ENCODE data around the gene BICDL2. TPM values are rescaled to one million over a fixed set of nuclear protein-coding genes. Genes with fewer than 3 reads are reported as not detected.

BICDL2 gene
- total RNA-seq, 1 donor from 2014 or later, result not detected

DNA sequence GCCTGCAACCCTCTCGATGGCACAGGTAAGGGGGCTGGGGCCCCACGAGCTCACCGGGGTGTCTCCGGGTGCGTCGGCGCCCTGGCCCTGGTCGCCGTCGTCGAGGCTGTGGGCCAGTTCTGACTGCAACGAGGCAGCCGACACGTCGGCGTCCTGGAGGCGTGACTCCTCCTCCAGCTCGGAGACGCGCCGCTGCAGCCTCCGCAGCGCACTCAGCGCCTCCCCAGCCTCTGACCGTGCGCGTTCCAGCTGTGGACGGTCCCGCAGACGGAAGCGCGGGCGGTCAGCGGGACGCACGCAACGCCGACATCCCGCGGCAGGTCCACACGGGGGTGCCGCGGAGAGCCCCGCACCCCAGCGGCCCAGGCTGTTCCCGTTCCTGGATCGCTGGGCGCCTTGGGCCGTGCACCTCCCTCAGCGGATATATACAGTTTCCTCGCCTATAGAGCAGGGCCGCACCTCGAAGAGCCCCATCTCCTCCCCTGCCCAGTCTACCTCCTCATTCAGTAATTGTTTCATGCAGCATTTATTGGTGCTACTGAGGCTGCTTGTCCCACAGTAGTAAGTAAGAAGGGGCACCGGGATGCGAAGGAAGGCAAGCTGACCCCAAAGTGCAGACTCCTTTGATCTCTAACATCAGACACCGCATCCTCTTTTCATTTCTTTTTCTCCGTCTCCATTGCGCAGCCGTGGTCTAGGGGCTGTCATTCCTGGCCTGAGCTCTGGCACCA lies 7.1 kb downstream of the BICDL2 start:
- DNase-seq (no peak), ATAC-seq (ENCODE audit: poor library complexity) (no peak)
- intact Hi-C loops (cut with DNase I), result no loop called here

GRCh38 chr16:3028716-3029319 lies 7.9 kb downstream of the BICDL2 start:
- intact Hi-C loops (cut with DNase I), result no loop called here
- ATAC-seq (ENCODE audit: poor library complexity) (no peak), DNase-seq (no peak)

- peak; percentile 89 for DNase-seq
- intact Hi-C loops (cut with DNase I), result no loop called here
- peak; percentile 58 for ATAC-seq (ENCODE audit: poor library complexity)
Observed at GRCh38 chr16:3027983-3028715, 8.6 kb downstream of the BICDL2 start.

- ATAC-seq (ENCODE audit: poor library complexity), result no peak
- DNase-seq, result no peak
- intact Hi-C loops (cut with DNase I), result no loop called here
Observed at GRCh38 chr16:3027489-3027795, 9.3 kb downstream of the BICDL2 start.

DNA sequence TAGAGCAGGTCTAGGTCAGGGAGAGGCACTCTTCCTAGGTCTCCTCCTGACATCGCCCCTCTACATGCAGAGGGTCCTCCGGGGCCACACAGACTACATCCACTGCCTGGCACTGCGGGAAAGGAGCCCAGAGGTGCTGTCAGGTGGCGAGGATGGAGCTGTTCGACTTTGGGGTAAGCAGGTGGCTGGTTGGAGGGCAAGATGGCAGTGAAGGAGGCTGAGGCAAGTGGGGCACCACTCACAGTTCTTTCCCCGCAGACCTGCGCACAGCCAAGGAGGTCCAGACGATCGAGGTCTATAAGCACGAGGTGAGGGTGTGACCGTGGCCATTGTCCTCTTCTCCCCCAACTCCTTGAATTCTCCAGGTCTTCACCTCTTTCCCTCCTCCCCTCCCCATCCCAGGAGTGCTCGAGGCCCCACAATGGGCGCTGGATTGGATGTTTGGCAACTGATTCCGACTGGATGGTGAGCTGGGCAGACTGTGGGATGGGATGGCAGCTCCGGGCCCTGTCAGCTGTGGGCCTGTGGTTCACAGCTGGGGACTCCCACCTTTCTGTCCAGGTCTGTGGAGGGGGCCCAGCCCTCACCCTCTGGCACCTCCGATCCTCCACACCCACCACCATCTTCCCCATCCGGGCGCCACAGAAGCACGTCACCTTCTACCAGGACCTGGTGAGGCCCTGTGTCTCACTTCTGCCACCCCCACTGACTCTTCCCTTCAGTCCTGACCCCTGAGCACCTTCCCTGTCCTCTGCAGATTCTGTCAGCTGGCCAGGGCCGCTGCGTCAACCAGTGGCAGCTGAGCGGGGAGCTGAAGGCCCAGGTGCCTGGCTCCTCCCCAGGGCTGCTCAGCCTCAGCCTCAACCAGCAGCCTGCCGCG lies 9.9 kb downstream of the BICDL2 start:
- ATAC-seq (ENCODE audit: poor library complexity) (no peak), DNase-seq (no peak)
- intact Hi-C loops (cut with DNase I), result no loop called here

DNA sequence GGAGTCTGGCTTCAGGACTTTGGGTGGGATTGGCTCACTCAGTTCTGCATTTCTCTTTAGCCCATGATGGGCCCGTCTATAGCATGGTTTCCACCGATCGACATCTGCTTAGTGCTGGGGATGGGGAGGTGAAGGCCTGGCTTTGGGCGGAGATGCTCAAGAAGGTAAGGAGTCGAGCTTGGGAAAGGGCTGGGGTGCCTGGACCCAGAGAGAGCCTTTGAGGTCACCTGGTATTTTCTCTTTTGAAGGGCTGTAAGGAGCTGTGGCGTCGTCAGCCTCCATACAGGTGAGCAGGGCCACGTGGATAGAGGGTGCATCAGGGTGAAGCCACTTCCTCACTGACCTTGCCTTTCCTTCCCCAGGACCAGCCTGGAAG lies 10.8 kb downstream of the BICDL2 start:
- ATAC-seq (ENCODE audit: poor library complexity) (no peak), DNase-seq (no peak)
- intact Hi-C loops (cut with DNase I), result no loop called here

GRCh38 chr16:3025032-3026002 lies 11.4 kb downstream of the BICDL2 start:
- ATAC-seq (ENCODE audit: poor library complexity) (no peak), DNase-seq (no peak)
- intact Hi-C loops (cut with DNase I), result no loop called here

- DNase-seq (peak; percentile 99), ATAC-seq (ENCODE audit: poor library complexity) (peak; percentile 79)
- intact Hi-C loops (cut with DNase I), result no loop called here
Observed at GRCh38 chr16:3023669-3024478, 12.9 kb downstream of the BICDL2 start, which contains the start of the genes HCFC1R1 and THOC6. TSS of gene HCFC1R1 (minus strand) at chr16:3023942. CDS start at chr16:3023941, 1 bp downstream. TSS of gene THOC6 (plus strand) at chr16:3024035. CDS start at chr16:3024327, 292 bp downstream.

- no peak for ATAC-seq (ENCODE audit: poor library complexity)
- intact Hi-C loops (cut with DNase I), result no loop called here
- no peak for DNase-seq
Observed at GRCh38 chr16:3023415-3023668, 13.4 kb downstream of the BICDL2 start.

DNA sequence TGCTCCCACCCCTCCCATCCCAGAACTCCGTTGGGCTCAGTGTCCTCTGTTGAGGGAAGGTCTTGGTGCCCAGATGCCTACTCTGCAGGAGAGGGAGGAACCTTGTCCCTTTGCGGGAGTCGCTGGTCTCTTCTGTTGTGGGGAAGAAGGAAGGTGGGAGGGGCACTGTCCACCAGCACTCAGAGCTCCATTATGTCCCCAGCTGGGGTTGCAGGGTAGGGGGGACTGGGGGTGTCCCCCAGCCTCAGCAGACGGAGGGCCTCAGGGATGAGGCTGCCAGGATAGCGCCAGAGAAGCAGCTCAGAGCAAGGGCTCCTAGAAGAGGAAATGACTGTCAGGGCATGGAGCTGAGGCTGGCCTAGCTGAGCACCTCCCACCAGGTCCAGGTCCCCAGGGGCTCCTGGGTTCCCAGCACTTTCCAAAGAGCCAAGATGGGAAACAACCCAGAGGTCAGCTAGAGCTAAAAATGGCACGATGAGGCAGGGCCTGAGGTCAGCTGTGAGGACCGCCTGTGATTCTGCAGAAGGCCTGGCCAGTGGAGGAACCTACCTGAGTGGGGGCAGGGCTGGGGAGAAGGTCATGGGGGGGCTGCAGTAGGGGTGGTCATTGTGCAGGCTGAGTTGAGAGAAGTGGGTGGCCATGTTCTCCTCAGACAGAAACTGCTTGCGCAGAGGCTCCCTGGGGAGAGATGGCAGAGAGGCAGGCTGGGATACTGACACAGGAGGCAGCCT lies 13.9 kb downstream of the BICDL2 start:
- DNase-seq, result no peak
- no peak for ATAC-seq (ENCODE audit: poor library complexity)
- intact Hi-C loops (cut with DNase I), result no loop called here

DNA sequence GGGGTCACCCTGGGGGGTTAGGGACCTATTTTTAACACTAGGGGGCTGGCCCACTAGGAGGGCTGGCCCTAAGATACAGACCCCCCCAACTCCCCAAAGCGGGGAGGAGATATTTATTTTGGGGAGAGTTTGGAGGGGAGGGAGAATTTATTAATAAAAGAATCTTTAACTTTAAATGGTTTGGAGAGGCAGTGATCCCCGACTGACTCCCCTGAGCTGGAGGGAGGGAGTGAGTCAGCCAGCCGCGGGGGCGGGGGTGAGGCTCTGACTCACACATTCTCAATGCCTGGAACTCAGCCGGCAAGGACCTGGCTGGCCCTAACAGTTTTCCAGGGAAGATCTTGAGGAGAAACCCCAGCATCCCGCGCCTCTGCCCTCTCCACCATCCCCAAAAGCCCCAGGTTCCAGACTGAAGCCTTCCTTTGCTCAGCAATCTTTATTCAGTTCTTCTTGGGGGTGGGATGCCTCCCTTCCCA lies 14.5 kb downstream of the BICDL2 start:
- ATAC-seq (ENCODE audit: poor library complexity) (peak; percentile 42), DNase-seq (peak; percentile 92)
- intact Hi-C loops (cut with DNase I), result no loop called here

DNA sequence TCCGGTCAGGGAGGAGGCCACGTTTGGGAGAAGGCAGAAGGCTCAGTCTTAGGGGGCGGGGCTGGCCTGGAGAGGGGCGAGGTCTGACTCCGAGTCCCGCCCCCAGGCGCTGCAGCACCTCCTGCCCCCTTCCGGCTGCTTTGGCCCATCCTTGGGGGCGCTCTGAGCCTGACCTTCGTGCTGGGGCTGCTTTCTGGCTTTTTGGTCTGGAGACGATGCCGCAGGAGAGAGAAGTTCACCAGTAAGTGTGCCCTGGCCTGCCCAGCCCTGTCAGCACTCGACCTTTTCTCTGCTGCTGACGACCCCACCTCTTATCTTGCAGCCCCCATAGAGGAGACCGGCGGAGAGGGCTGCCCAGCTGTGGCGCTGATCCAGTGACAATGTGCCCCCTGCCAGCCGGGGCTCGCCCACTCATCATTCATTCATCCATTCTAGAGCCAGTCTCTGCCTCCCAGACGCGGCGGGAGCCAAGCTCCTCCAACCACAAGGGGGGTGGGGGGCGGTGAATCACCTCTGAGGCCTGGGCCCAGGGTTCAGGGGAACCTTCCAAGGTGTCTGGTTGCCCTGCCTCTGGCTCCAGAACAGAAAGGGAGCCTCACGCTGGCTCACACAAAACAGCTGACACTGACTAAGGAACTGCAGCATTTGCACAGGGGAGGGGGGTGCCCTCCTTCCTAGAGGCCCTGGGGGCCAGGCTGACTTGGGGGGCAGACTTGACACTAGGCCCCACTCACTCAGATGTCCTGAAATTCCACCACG lies 15.1 kb downstream of the BICDL2 start:
- ATAC-seq (ENCODE audit: poor library complexity), result peak; percentile 58
- peak; percentile 89 for DNase-seq
- intact Hi-C loops (cut with DNase I), result no loop called here

GRCh38 chr16:3020604-3021448 lies 15.9 kb downstream of the BICDL2 start:
- intact Hi-C loops (cut with DNase I), result no loop called here
- DNase-seq (peak; percentile 80), ATAC-seq (ENCODE audit: poor library complexity) (peak; percentile 37)

GRCh38 chr16:3020247-3020603 lies 16.5 kb downstream of the BICDL2 start, which contains the start of gene TNFRSF12A:
TSS of gene TNFRSF12A (plus strand) at chr16:3020368. CDS start at chr16:3020398, 30 bp downstream.
- intact Hi-C loops (cut with DNase I), result no loop called here
- DNase-seq (peak; percentile 89), ATAC-seq (ENCODE audit: poor library complexity) (peak; percentile 59)

Data from Right ventricle myocardium superior (tissue), 1 donor.